DOHH2 (cell line): ENCODE data around the gene C12orf75.

ENCODE experiments used
- CTCF ChIP-seq: fragments of 200-600 bp; sonication (generic); IDR thresholded peaks from one replicate; pipeline ENCODE4 v1.5.1; 2014; ENCODE audit warnings: antibody characterized with exemption, mild to moderate bottlenecking, low read depth, low read length; ENCODE audit not compliant: poor library complexity, severe bottlenecking
- EZH2phosphoT487 ChIP-seq: fragments of 200-600 bp; sonication (generic); IDR thresholded peaks from 2 replicates; pipeline ENCODE4 v1.6.1; 2017; ENCODE audit warnings: borderline replicate concordance, mild to moderate bottlenecking, antibody characterized with exemption, low read length, moderate library complexity, mixed read lengths

GRCh38 chr12:105400227-105400626 is 69.7 kb downstream of the C12orf75 start:
- no peak for TF ChIP-seq CTCF
- TF ChIP-seq EZH2phosphoT487 = no peak
